ENCODE results near the gene LTV1.
"Not testable (repeated sequence)": the region's sequence is repeated elsewhere in the genome, so short reads cannot be mapped to it uniquely, and the experiment has no call there.

- not testable (repeated sequence) for TF ChIP-seq CTCF (IDR thresholded peaks at IDR 0.05); EZH2 (IDR thresholded peaks at IDR 0.05; ENCODE audit: borderline replicate concordance, insufficient read depth, low read depth, low read length, poor library complexity, severe bottlenecking)
These were observed 8.6 kb downstream of the LTV1 start for GRCh38 chr6:143851706-143852105.

All from B cell (primary cell).